CD14-positive monocyte (primary cell): Measurements from ENCODE around the gene PPOX. TPM values are rescaled to one million over a fixed set of nuclear protein-coding genes. Genes with fewer than 3 reads are reported as not detected.
A peak's percentile ranks its signal among the peaks of the same experiment; 100 is the strongest.

ENCODE experiments used
- DNase-seq, 3 donors: peaks; one replicate each; pipeline ENCODE4 v3.0.0-alpha.2; 2011 to 2022
- H2AFZ ChIP-seq: 2 replicates; pipeline ENCODE4 v1.6.0; 2012; ENCODE audit warnings: mild to moderate bottlenecking, low read depth, low read length, inconsistent platforms; ENCODE audit not compliant: insufficient read depth, poor library complexity, severe bottlenecking
- H3K27ac ChIP-seq, 2 donors: 1 replicate in 1 of 2; 2 replicates in 1 of 2; pipeline ENCODE4 v1.5.1; 2012 to 2013; ENCODE audit warnings: low read length in 2 of 2, control low read depth in 1 of 2, inconsistent platforms in 1 of 2, low read depth in 1 of 2, mild to moderate bottlenecking in 1 of 2
- H3K27me3 ChIP-seq, 2 donors: one replicate each; pipeline versions ENCODE4 v1.6.0 to v1.6.1; 2011 to 2013; ENCODE audit warnings: low read length in 2 of 2; ENCODE audit not compliant: control insufficient read depth in 2 of 2, insufficient read depth in 2 of 2
- H3K36me3 ChIP-seq, 2 donors: replicated peaks in 1 of 2; 1 replicate in 1 of 2; 2 replicates in 1 of 2; pipeline versions ENCODE4 v1.5.1 to v1.6.1; 2012 to 2013; ENCODE audit warnings: low read length in 2 of 2, control low read depth in 1 of 2, inconsistent platforms in 1 of 2, mild to moderate bottlenecking in 1 of 2; ENCODE audit not compliant: insufficient read depth in 2 of 2, control insufficient read depth in 1 of 2
- H3K4me1 ChIP-seq, 2 donors: 1 replicate in 1 of 2; 2 replicates in 1 of 2; pipeline versions ENCODE4 v1.5.1 to v1.6.1; 2012 to 2013; ENCODE audit warnings: low read length in 2 of 2, control low read depth in 1 of 2, inconsistent platforms in 1 of 2, mild to moderate bottlenecking in 1 of 2, moderate library complexity in 1 of 2; ENCODE audit not compliant: insufficient read depth in 2 of 2, control insufficient read depth in 1 of 2
- H3K4me2 ChIP-seq: replicated peaks from 2 replicates; pipeline ENCODE3; 2012; ENCODE audit warnings: low read length, moderate library complexity, mild to moderate bottlenecking; ENCODE audit not compliant: poor library complexity, severe bottlenecking; ENCODE audit errors: extremely low read depth
- H3K4me3 ChIP-seq, 3 experiments: fragments of 200-600 bp in 1 of 3; sonication (generic) in 1 of 3; replicated peaks in 1 of 3; 1 replicate in 2 of 3; 2 replicates in 1 of 3; pipeline ENCODE4 v1.5.1; 2011 to 2013; ENCODE audit warnings: low read length in 3 of 3, mild to moderate bottlenecking in 3 of 3, control low read depth in 2 of 3, low read depth in 2 of 3, inconsistent platforms in 1 of 3, moderate library complexity in 1 of 3
- H3K79me2 ChIP-seq: 2 replicates; pipeline ENCODE4 v1.6.0; 2012; ENCODE audit warnings: mild to moderate bottlenecking, control low read depth, inconsistent platforms, low read length, moderate library complexity; ENCODE audit not compliant: insufficient read depth
- H3K9ac ChIP-seq: 2 replicates; pipeline ENCODE4 v1.6.0; 2017; ENCODE audit warnings: low read length, mild to moderate bottlenecking; ENCODE audit not compliant: insufficient read depth, poor library complexity, severe bottlenecking
- H3K9me3 ChIP-seq, 2 donors: replicated peaks in 1 of 2; 1 replicate in 1 of 2; 2 replicates in 1 of 2; pipeline versions ENCODE4 v1.5.1 to v1.6.1; 2012 to 2013; ENCODE audit warnings: low read length in 2 of 2, control low read depth in 1 of 2; ENCODE audit not compliant: control insufficient read depth in 1 of 2, insufficient read depth in 1 of 2
- H4K20me1 ChIP-seq: 2 replicates; pipeline ENCODE4 v1.6.0; 2012; ENCODE audit warnings: mild to moderate bottlenecking, low read length, control low read depth, moderate library complexity; ENCODE audit not compliant: insufficient read depth
- H3K27ac Mint-ChIP-seq, 7 donors: one replicate each; pipeline ENCODE4 v1.8.0; 2020; ENCODE audit warnings: mild to moderate bottlenecking in 7 of 7, mixed read lengths in 7 of 7, moderate library complexity in 6 of 7, inconsistent platforms in 2 of 7
- H3K27me3 Mint-ChIP-seq, 3 donors: one replicate each; pipeline ENCODE4 v1.8.0; 2021 to 2022; ENCODE audit warnings: low read depth in 3 of 3, mild to moderate bottlenecking in 3 of 3, mixed read lengths in 3 of 3, moderate library complexity in 3 of 3, inconsistent platforms in 1 of 3
- H3K36me3 Mint-ChIP-seq, 2 donors: one replicate each; pipeline ENCODE4 v1.8.0; 2020; ENCODE audit warnings: mixed read lengths in 2 of 2, inconsistent platforms in 1 of 2, mild to moderate bottlenecking in 1 of 2
- H3K4me1 Mint-ChIP-seq: one replicate; pipeline ENCODE4 v1.8.0; 2020; ENCODE audit warnings: mild to moderate bottlenecking, mixed read lengths
- H3K4me3 Mint-ChIP-seq, 2 donors: one replicate each; pipeline ENCODE4 v1.8.0; 2020; ENCODE audit warnings: mild to moderate bottlenecking in 2 of 2, mixed read lengths in 2 of 2, moderate library complexity in 1 of 2
- H3K9me3 Mint-ChIP-seq, 7 donors: one replicate each; pipeline ENCODE4 v1.8.0; 2020 to 2022; ENCODE audit warnings: mixed read lengths in 7 of 7, mild to moderate bottlenecking in 6 of 7, moderate library complexity in 6 of 7, inconsistent platforms in 2 of 7
- WGBS: methylation state at CpG from one replicate; pipeline ENCODE4 v1.1.5; 2013; ENCODE audit warnings: missing lambda C conversion rate; ENCODE audit not compliant: insufficient coverage; 5-methylcytosine and 5-hydroxymethylcytosine counted together
- intact Hi-C, 2 donors: fragments of 100-400 bp; cut with micrococcal nuclease; formaldehyde crosslinking; loops; one replicate each; pipeline versions ENCODE4 v1.15.0 to v1.15.1; 2023
- polyA plus RNA-seq, 3 donors: library from polyadenylated mRNA; depleted of rRNA in 1 of 3; unstranded in 2 of 3; stranded (reverse) in 1 of 3; fragments of 300-500 nt in 2 of 3; fragments of >200 nt in 1 of 3; fragmentation: Illumina TruSeq in 2 of 3; gene quantifications; 1 replicate in 2 of 3; 2 replicates in 1 of 3; pipeline ENCODE4 v1.2.3, GENCODE V29; 2012 to 2021
- TF ChIP-seq, protein P1 (sequence below): fragments of 200-600 bp; IDR thresholded peaks from one replicate; pipeline ENCODE4 v1.8.0; 2022; ENCODE audit warnings: antibody characterized with exemption, mild to moderate bottlenecking

PPOX gene
- polyA plus RNA-seq, 3 donors = 10.5 to 42.6 (median 10.8) TPM

DNA sequence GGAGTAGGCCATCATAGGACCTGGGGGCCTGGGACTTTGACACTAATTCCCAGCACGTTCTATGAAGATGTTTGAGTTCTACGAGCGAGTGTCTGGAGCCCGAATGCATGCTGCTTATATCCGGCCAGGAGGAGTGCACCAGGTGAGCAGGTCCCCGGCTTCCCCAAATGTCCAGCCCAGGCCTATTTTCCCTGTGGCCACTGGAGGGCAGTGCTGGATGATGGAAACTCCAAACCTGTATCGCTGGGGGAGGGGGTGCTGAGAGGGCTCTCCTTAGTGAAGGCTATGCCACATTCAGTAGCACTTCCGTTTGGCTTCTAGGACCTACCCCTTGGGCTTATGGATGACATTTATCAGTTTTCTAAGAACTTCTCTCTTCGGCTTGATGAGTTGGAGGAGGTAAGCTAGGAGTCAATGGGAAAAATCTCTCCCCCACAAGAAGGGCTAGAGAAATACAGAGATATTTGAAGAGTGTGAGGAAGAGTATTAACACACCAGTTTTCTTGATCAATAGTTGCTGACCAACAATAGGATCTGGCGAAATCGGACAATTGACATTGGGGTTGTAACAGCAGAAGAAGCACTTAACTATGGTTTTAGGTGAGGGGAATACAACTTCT is 43.7 kb downstream of the PPOX start:
- Histone ChIP-seq H3K4me2 (no peak overlapping the region), H3K27ac (peak overlapping the region in 1 of 2 donors; percentile 6), H2AFZ (no peak overlapping the region), H3K27me3 (no peaks in the 10 kb centered on the region), H3K79me2 (peaks cover 66% of the 10 kb centered on the region), H3K9ac (no peak overlapping the region), H3K4me3 (no peak overlapping the region), H3K4me1 (peaks cover 29 to 39% of the 10 kb centered on the region in 2 donors), H3K9me3 (no peaks in the 10 kb centered on the region), H4K20me1 (no peaks in the 10 kb centered on the region), H3K36me3 (peaks cover 75 to 90% of the 10 kb centered on the region in 2 donors)
- Mint-ChIP-seq H3K27me3 (no peaks in the 10 kb centered on the region), H3K36me3 (peaks cover 74 to 87% of the 10 kb centered on the region in 2 donors), H3K4me3 (no peak overlapping the region), H3K27ac (peak overlapping the region; percentile 47 to 94 (median 85)), H3K9me3 (peaks cover 0 to 2% (median 0%) of the 10 kb centered on the region in 7 donors), H3K4me1 (peaks cover 39% of the 10 kb centered on the region)
- peak; percentile 76 to 87 (median 87) for DNase-seq
- 36% methylated on average over 6 of the region's 11 CpGs for WGBS
- intact Hi-C loops = loop anchor here in 1 of 2 donors (1.0 to 5.0 kb wide), 3 partner anchors 15 to 167 kb away; no protein-coding TSS in a partner anchor
- TF ChIP-seq, protein P1, sequence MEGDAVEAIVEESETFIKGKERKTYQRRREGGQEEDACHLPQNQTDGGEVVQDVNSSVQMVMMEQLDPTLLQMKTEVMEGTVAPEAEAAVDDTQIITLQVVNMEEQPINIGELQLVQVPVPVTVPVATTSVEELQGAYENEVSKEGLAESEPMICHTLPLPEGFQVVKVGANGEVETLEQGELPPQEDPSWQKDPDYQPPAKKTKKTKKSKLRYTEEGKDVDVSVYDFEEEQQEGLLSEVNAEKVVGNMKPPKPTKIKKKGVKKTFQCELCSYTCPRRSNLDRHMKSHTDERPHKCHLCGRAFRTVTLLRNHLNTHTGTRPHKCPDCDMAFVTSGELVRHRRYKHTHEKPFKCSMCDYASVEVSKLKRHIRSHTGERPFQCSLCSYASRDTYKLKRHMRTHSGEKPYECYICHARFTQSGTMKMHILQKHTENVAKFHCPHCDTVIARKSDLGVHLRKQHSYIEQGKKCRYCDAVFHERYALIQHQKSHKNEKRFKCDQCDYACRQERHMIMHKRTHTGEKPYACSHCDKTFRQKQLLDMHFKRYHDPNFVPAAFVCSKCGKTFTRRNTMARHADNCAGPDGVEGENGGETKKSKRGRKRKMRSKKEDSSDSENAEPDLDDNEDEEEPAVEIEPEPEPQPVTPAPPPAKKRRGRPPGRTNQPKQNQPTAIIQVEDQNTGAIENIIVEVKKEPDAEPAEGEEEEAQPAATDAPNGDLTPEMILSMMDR = peak; percentile 96

DNA sequence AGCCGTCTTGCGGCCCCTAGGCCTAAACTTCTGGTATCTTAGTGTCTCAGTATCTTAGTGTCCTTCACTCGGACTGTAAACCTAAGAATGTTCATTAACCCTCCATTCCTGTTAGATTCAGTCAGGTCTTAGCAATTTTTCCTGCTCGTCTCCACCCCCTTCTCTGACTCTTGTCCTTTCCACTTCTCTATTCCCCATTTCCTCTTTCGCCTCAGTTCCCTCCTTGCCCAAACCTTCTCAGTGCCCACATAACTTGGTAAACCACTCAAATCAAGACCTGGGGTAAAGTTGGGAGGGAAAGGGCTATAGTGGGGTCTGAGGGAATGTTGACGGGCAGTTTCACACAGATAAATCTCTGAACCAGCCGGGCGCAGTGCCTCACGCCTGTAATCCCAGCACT is 48.1 kb downstream of the PPOX start:
- Histone ChIP-seq H3K4me3 (peak overlapping the region; percentile 91 to 98 (median 96)), H3K79me2 (peaks cover 84% of the 10 kb centered on the region), H3K9me3 (no peaks in the 10 kb centered on the region), H2AFZ (no peak overlapping the region), H3K36me3 (peaks cover 57 to 61% of the 10 kb centered on the region in 2 donors), H3K27me3 (no peaks in the 10 kb centered on the region), H3K9ac (peak overlapping the region; percentile 97), H4K20me1 (peaks cover 30% of the 10 kb centered on the region), H3K4me2 (peak overlapping the region; percentile 100), H3K4me1 (peaks cover 48 to 57% of the 10 kb centered on the region in 2 donors), H3K27ac (peak overlapping the region; percentile 98 to 100)
- peak overlapping the region; percentile 98 to 100 (median 100) for H3K27ac Mint-ChIP-seq
- H3K27me3 Mint-ChIP-seq = peaks cover 0 to 1% (median 0%) of the 10 kb centered on the region in 3 donors
- 19% methylated on average over 4 of the region's 9 CpGs for WGBS
- peaks cover 72 to 74% of the 10 kb centered on the region in 2 donors for H3K36me3 Mint-ChIP-seq
- H3K9me3 Mint-ChIP-seq = no peaks in the 10 kb centered on the region
- intact Hi-C loops = loop anchor here in 1 of 2 donors (5.0 kb wide), 1 partner anchor 78 kb away; no protein-coding TSS in a partner anchor
- peak overlapping the region; percentile 99 to 100 for H3K4me3 Mint-ChIP-seq
- DNase-seq = peak; percentile 72 to 80 (median 79)
- TF ChIP-seq, protein P1 = no peak
- H3K4me1 Mint-ChIP-seq = peaks cover 56% of the 10 kb centered on the region
